GM12878 (cell line): ENCODE measurements around the gene KRTCAP3. TPM values are rescaled to one million over a fixed set of nuclear protein-coding genes. Genes with fewer than 3 reads are reported as not detected.

ENCODE experiments used
- ATAC-seq: fragments of 200-7000 bp; cut with Tn5 transposase; 3 replicates; pipeline ENCODE4 v1.9.1; 2020; ENCODE audit warnings: mild to moderate bottlenecking, moderate library complexity
- BruUV-seq: library from RNA; stranded (reverse); fragments of 400-500 nt; replicated peaks from 2 replicates; lab custom pipeline; 2021; lab: Mats Ljungman, UMichigan
- CTCF ChIA-PET: fragments of 300-600 bp; sonication (Branson Sonifier 250); formaldehyde crosslinking; extraction: SDS; loops from one replicate; lab custom pipeline; 2021; ENCODE audit warnings: inconsistent platforms; lab: Yijun Ruan, JAX
- POLR2A ChIA-PET: fragments of 350-600 bp; formaldehyde crosslinking; extraction: SDS; loops from one replicate; lab custom pipeline; 2021; ENCODE audit warnings: inconsistent platforms; lab: Charles Lee
- RAD21 ChIA-PET: fragments of 300-600 bp; sonication (Branson Sonifier 250); formaldehyde crosslinking; loops from one replicate; lab custom pipeline; 2023; ENCODE audit warnings: antibody characterized with exemption; ENCODE audit not compliant: unreplicated experiment; lab: Charles Lee
- SMC1A ChIA-PET: fragments of 300-600 bp; sonication (Branson Sonifier 250); formaldehyde crosslinking; loops from one replicate; lab custom pipeline; 2023; ENCODE audit not compliant: unreplicated experiment, uncharacterized antibody; lab: Charles Lee
- DNase-seq: peaks from one replicate; pipeline ENCODE4 v3.0.0-alpha.2; 2011; ENCODE audit warnings: low read depth, low spot score
- FAIRE-seq: peaks from 3 replicates; lab custom pipeline; 2011; peaks lifted over from hg19 to GRCh38; lab: Jason Lieb, UNC
- H2AFZ ChIP-seq: 2 replicates; pipeline ENCODE4 v1.6.0; 2011; ENCODE audit warnings: low read depth, low read length, control low read depth; ENCODE audit not compliant: control insufficient read depth
- H3K27ac ChIP-seq: 2 replicates; pipeline ENCODE4 v1.5.1; 2011; ENCODE audit warnings: control low read depth; ENCODE audit not compliant: control insufficient read depth, insufficient read depth
- H3K27me3 ChIP-seq, 2 experiments: replicated peaks in 1 of 2; 2 replicates each; pipeline versions ENCODE4 v1.6.0 to v1.6.1; 2011; ENCODE audit warnings: low read length in 1 of 2; ENCODE audit not compliant: control insufficient read depth in 2 of 2, insufficient read depth in 2 of 2
- H3K36me3 ChIP-seq, 2 experiments: 2 replicates each; pipeline ENCODE4 v1.5.1; 2011; ENCODE audit warnings: low read length in 1 of 2; ENCODE audit not compliant: control insufficient read depth in 2 of 2, insufficient read depth in 2 of 2
- H3K4me1 ChIP-seq: 2 replicates; pipeline ENCODE4 v1.6.1; 2011; ENCODE audit warnings: mild to moderate bottlenecking, low read length, moderate library complexity, mixed read lengths; ENCODE audit not compliant: control insufficient read depth, insufficient read depth
- H3K4me2 ChIP-seq: 2 replicates; pipeline ENCODE4 v1.6.0; 2011; ENCODE audit warnings: control low read depth; ENCODE audit not compliant: control insufficient read depth, insufficient read depth
- H3K4me3 ChIP-seq: fragments of 200-600 bp; sonication (generic); 2 replicates; pipeline ENCODE4 v1.5.1; 2016
- H3K79me2 ChIP-seq: 2 replicates; pipeline ENCODE4 v1.6.0; 2011; ENCODE audit warnings: low read length; ENCODE audit not compliant: control insufficient read depth, insufficient read depth
- H3K9ac ChIP-seq: 2 replicates; pipeline ENCODE4 v1.8.0; 2011; ENCODE audit warnings: low read length, control low read depth, mixed read lengths; ENCODE audit not compliant: control insufficient read depth, insufficient read depth
- H3K9me3 ChIP-seq: replicated peaks from 3 replicates; pipeline ENCODE4 v1.5.1; 2011; ENCODE audit warnings: mild to moderate bottlenecking, low read length; ENCODE audit not compliant: control insufficient read depth, insufficient read depth
- H4K20me1 ChIP-seq: 2 replicates; pipeline ENCODE4 v1.6.0; 2011; ENCODE audit not compliant: control insufficient read depth, insufficient read depth
- CBX5 ChIP-seq: sonication (generic); IDR thresholded peaks from 2 replicates; pipeline ENCODE4 v1.6.1; 2016; ENCODE audit warnings: low read depth, moderate library complexity, mild to moderate bottlenecking, inconsistent platforms
- CHD4 ChIP-seq: fragments of 200-600 bp; sonication (generic); IDR thresholded peaks from 2 replicates; pipeline ENCODE4 v1.6.1; 2016; ENCODE audit warnings: mild to moderate bottlenecking
- MYC ChIP-seq: IDR thresholded peaks from 2 replicates; pipeline ENCODE4 v1.6.1; 2011; ENCODE audit warnings: mild to moderate bottlenecking, low read length, moderate library complexity, inconsistent platforms; ENCODE audit not compliant: insufficient read depth, insufficient replicate concordance, insufficient read length, severe bottlenecking
- ZSCAN29 ChIP-seq: fragments of 450-650 bp; IDR thresholded peaks from 2 replicates; pipeline ENCODE4 v1.6.1; 2017; ENCODE audit warnings: mild to moderate bottlenecking, moderate library complexity
- WGBS: methylation state at CpG from one replicate; pipeline ENCODE4 v1.1.6; 2016; ENCODE audit warnings: low lambda C conversion rate; ENCODE audit not compliant: insufficient replicate concordance, insufficient coverage; ENCODE audit errors: missing lambda C conversion rate; 5-methylcytosine and 5-hydroxymethylcytosine counted together
- in situ Hi-C: fragments of 300-500 bp; cut with MboI; formaldehyde crosslinking; loops from 9 replicates; pipeline ENCODE4 v1.14.3; 2018; ENCODE audit warnings: mixed read lengths
- intact Hi-C: fragments of 100-400 bp; cut with micrococcal nuclease; formaldehyde crosslinking; loops from one replicate; pipeline ENCODE4 v1.14.2; 2022; ENCODE audit not compliant: unreplicated experiment
- polyA plus RNA-seq, 11 experiments: library from polyadenylated mRNA; depleted of rRNA in 4 of 11; unstranded in 6 of 11; stranded (reverse) in 5 of 11; fragments of >200 nt; fragmentation: Nextera tagmentation in 4 of 11; fragmentation: Illumina TruSeq in 1 of 11; extraction: Ambion mirVana in 4 of 11; extraction: Trizol in 1 of 11; gene quantifications; 1 replicate in 1 of 11; 2 replicates in 10 of 11; pipeline versions ENCODE4 v1.2.1 to v1.2.3, GENCODE V29; 2011 to 2016; ENCODE audit warnings: inconsistent platforms in 2 of 11, missing spikeins in 2 of 11, low read depth in 1 of 11
- total RNA-seq, 4 experiments: library from RNA; depleted of rRNA in 3 of 4; stranded (reverse); fragments of >200 nt in 3 of 4; fragmentation: Illumina TruSeq in 1 of 4; extraction: Trizol in 1 of 4; gene quantifications; 2 replicates each; pipeline versions ENCODE4 v1.2.1 to v1.2.3, GENCODE V29; 2013 to 2021
- TF ChIP-seq, protein P1 (sequence below): fragments of 450-650 bp; IDR thresholded peaks from 2 replicates; pipeline ENCODE4 v1.6.1; 2018; ENCODE audit warnings: borderline replicate concordance, mild to moderate bottlenecking; ENCODE audit not compliant: partially characterized antibody

The KRTCAP3 gene
- total and polyA plus RNA-seq, 10 of the 15 experiments (the other 5 are each of a cell fraction or from before 2014, with no cell fraction given): 0.26 to 2.2 (median 0.82) TPM; not detected in 1

DNA sequence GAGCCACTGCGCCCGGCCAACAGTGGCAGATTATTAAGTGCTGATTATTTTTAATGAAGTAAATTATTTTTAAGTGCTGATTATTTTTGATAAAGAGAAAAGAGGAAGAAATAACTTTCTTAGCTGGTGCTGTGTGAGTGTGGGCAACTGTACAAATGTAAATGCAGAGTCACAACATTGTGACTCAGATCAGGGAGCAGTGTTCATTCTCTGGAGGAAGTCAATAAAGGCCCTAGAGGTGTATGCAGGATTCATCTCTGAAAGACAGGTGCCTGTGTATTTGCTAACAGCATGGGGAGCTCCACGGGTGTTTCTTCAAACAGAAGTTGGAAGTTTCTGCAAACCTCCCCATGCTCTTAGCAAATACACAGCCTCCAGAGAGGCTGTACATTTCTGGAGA is 6.2 kb downstream of the KRTCAP3 start:
- TF ChIP-seq, protein P1, sequence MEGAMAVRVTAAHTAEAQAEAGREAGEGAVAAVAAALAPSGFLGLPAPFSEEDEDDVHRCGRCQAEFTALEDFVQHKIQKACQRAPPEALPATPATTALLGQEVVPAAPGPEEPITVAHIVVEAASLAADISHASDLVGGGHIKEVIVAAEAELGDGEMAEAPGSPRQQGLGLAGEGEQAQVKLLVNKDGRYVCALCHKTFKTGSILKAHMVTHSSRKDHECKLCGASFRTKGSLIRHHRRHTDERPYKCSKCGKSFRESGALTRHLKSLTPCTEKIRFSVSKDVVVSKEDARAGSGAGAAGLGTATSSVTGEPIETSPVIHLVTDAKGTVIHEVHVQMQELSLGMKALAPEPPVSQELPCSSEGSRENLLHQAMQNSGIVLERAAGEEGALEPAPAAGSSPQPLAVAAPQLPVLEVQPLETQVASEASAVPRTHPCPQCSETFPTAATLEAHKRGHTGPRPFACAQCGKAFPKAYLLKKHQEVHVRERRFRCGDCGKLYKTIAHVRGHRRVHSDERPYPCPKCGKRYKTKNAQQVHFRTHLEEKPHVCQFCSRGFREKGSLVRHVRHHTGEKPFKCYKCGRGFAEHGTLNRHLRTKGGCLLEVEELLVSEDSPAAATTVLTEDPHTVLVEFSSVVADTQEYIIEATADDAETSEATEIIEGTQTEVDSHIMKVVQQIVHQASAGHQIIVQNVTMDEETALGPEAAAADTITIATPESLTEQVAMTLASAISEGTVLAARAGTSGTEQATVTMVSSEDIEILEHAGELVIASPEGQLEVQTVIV: no peak
- TF ChIP-seq MYC (no peak), CBX5 (no peak), CHD4 (no peak), ZSCAN29 (no peak)
- no peaks in the 10 kb centered on the region for H4K20me1 ChIP-seq
- H3K4me3 ChIP-seq: no peak overlapping the region
- DNase-seq: no peak
- no peaks in the 10 kb centered on the region; a peak in 1 of 4 replicates for H3K36me3 ChIP-seq
- ChIA-PET RAD21 (no interaction called here), CTCF (interaction anchor here (1.3 kb wide), 1 partner anchor 79 kb away, joined by 4 read pairs; no protein-coding TSS in a partner anchor), POLR2A (no interaction called here), SMC1A (no interaction called here)
- intact Hi-C loops (no loop called here), in situ Hi-C loops (no loop called here)
- no peak overlapping the region for H3K4me2 ChIP-seq
- no peak for FAIRE-seq
- no peak overlapping the region for H2AFZ ChIP-seq
- no peaks in the 10 kb centered on the region for H3K79me2 ChIP-seq
- no peak for ATAC-seq
- no peaks in the 10 kb centered on the region for H3K9me3 ChIP-seq
- no peak overlapping the region for H3K27ac ChIP-seq
- H3K9ac ChIP-seq: no peak overlapping the region
- 50% methylated on average over 3 of the region's 3 CpGs for WGBS
- BruUV-seq: no TSS peak
- no peaks in the 10 kb centered on the region for H3K27me3 ChIP-seq
- H3K4me1 ChIP-seq: no peaks in the 10 kb centered on the region
